ENCODE data around the gene CEACAM18.
"Not testable (repeated sequence)": the region's sequence is repeated elsewhere in the genome, so short reads cannot be mapped to it uniquely, and the experiment has no call there.

The CEACAM18 gene

DNA sequence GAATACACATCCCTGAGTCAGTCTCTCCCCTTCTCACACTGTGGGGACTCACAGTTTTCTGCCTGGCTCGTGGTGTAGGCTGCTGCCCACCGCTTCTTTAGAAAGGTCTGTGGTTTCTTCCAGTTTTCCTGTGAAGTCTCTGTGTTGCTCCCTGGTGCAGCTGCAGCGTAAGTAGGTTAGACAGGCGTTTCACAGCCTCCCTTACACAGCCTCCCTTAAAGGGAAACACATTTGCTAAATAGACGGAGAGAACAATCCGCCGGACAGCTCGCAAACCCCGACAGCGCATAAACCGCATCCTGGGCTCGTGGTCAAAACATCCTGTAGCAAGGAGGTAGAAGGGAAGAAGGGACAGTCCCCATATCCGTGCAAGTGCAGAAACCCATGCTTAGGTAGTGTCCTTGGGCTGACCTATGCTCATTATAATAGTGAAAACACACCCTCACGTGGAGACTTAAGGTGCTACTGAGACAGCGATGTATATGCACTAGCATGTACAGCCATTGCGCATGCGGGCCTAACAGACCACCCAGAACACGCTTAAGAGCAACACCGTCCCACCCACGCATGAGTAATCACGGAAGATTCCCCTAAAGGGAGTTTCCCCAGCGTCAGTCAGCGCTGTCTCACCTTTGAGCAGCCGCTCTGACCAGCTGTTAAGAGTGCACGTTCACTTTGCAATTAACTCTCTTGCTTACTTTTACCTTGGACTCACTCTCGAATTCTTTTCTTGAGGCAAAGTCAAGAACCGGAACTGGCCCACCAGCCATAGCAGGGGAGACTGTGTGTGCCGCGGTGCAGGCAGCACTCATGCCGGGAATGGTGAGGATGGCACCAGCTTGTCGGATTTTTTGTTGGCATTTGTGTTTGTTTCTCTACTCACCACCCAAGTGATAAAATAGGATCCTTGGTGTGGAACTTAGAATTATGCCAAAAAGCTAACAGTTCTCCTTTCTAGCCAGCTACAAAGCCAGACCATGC, 36.6 kb upstream of the CEACAM18 start:
- no peaks in the 10 kb centered on the region for H3K79me2 ChIP-seq (ENCODE audit: control insufficient read depth, insufficient read depth, low read length, poor library complexity)
- no peaks in the 10 kb centered on the region for H3K4me1 ChIP-seq (ENCODE audit: control insufficient read depth in 1 of 2, insufficient read depth in 2 of 2, low read length in 2 of 2)
- H4K12ac ChIP-seq (ENCODE audit: low read depth, low read length) = no peak overlapping the region
- no peak overlapping the region for H3K9ac ChIP-seq (ENCODE audit: low read length)
- no peak overlapping the region for H3K4ac ChIP-seq (ENCODE audit: low read depth, low read length)
- H3K14ac ChIP-seq (ENCODE audit: low read length) = no peak overlapping the region
- H2AK5ac ChIP-seq (ENCODE audit: low read length) = no peak overlapping the region
- H2AFZ ChIP-seq (ENCODE audit: insufficient read depth, low read length, poor library complexity) = no peak overlapping the region
- H3K27ac ChIP-seq (ENCODE audit: low read depth, low read length) = no peak overlapping the region
- H3K4me3 ChIP-seq (ENCODE audit: low read depth, low read length) = no peak overlapping the region
- no peak overlapping the region for H4K91ac ChIP-seq (ENCODE audit: low read depth, low read length)
- no peaks in the 10 kb centered on the region for H3K79me1 ChIP-seq (ENCODE audit: low read length)
- peak; percentile 24 to 45 for DNase-seq
- peaks cover under 1% of the 10 kb centered on the region for H3K9me3 ChIP-seq (ENCODE audit: insufficient read depth, low read depth, low read length)
- H2BK12ac ChIP-seq (ENCODE audit: low read length) = no peak overlapping the region
- no peaks in the 10 kb centered on the region for H3K36me3 ChIP-seq (ENCODE audit: control insufficient read depth in 1 of 2, insufficient read depth in 2 of 2, low read length in 2 of 2)
- WGBS (ENCODE audit: extremely low coverage, insufficient coverage, insufficient read length) = no CpG with 5 or more reads among the region's 31 CpGs
- no peak overlapping the region for H2BK120ac ChIP-seq (ENCODE audit: insufficient read depth, low read length, poor library complexity)
- no peak overlapping the region for H3K18ac ChIP-seq (ENCODE audit: low read length)
- no peaks in the 10 kb centered on the region for H3K27me3 ChIP-seq (ENCODE audit: insufficient read depth, low read length)
- H4K8ac ChIP-seq (ENCODE audit: low read depth, low read length) = no peak overlapping the region
- no peak overlapping the region for H3K4me2 ChIP-seq (ENCODE audit: low read length)
- no peak overlapping the region for H2BK5ac ChIP-seq (ENCODE audit: low read depth, low read length, poor library complexity)
- no peak overlapping the region for H3K23ac ChIP-seq (ENCODE audit: low read length)

DNA sequence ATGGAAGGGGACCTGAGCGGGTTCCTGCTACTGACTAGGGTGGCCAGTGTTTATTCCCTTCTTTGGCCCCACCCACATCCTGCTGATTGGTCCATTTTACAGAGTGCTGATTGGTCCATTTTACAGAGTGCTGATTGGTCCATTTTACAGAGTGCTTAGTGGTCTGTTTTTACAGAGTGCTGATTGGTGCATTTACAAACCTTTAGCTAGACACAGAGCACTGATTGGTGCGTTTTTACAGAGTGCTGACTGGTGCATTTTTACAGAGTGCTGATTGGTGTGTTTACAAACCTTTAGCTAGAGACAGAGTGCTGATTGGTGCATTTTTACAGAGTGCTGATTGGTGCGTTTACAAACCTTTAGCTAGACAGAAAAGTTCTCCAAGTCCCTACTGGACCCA, 30.8 kb upstream of the CEACAM18 start:
- H3K9me3 ChIP-seq (ENCODE audit: insufficient read depth, low read depth, low read length) = peaks cover 19% of the 10 kb centered on the region
- H2BK12ac ChIP-seq (ENCODE audit: low read length); H2BK120ac ChIP-seq (ENCODE audit: insufficient read depth, low read length, poor library complexity); H4K8ac ChIP-seq (ENCODE audit: low read depth, low read length); H3K4ac ChIP-seq (ENCODE audit: low read depth, low read length); H3K23ac ChIP-seq (ENCODE audit: low read length); H3K27me3 ChIP-seq (ENCODE audit: insufficient read depth, low read length); DNase-seq; H3K36me3 ChIP-seq (ENCODE audit: control insufficient read depth in 1 of 2, insufficient read depth in 2 of 2, low read length in 2 of 2); H2BK5ac ChIP-seq (ENCODE audit: low read depth, low read length, poor library complexity); H3K27ac ChIP-seq (ENCODE audit: low read depth, low read length); H2AFZ ChIP-seq (ENCODE audit: insufficient read depth, low read length, poor library complexity); H3K4me3 ChIP-seq (ENCODE audit: low read depth, low read length); H3K79me1 ChIP-seq (ENCODE audit: low read length); H2AK5ac ChIP-seq (ENCODE audit: low read length); H3K4me2 ChIP-seq (ENCODE audit: low read length); H3K4me1 ChIP-seq (ENCODE audit: control insufficient read depth in 1 of 2, insufficient read depth in 2 of 2, low read length in 2 of 2); H3K14ac ChIP-seq (ENCODE audit: low read length); H3K18ac ChIP-seq (ENCODE audit: low read length); H3K79me2 ChIP-seq (ENCODE audit: control insufficient read depth, insufficient read depth, low read length, poor library complexity); H4K91ac ChIP-seq (ENCODE audit: low read depth, low read length); H4K12ac ChIP-seq (ENCODE audit: low read depth, low read length); H3K9ac ChIP-seq (ENCODE audit: low read length): not testable (repeated sequence)
- WGBS (ENCODE audit: extremely low coverage, insufficient coverage, insufficient read length) = no CpG with 5 or more reads among the region's 3 CpGs

DNA sequence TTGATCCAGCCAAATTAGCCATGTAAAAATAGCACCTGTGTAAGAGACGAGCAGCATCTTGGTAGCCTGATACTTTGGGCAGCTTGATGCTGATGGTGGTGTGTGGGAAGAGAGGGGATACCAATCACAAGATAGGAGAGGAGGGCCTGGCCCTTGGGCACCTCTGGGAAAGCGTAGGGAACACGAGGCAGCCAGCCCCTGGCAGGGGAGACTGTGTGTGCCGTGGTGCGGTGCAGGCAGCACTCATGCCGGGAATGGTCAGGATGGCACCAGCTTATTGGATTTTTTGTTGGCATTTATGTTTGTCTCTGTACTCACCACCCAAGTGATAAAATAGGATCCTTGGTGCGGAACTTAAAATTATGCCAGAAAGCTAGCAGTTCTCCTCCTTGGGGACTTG, 30.3 kb upstream of the CEACAM18 start:
- no peak overlapping the region for H2BK12ac ChIP-seq (ENCODE audit: low read length)
- H3K36me3 ChIP-seq (ENCODE audit: control insufficient read depth in 1 of 2, insufficient read depth in 2 of 2, low read length in 2 of 2) = no peaks in the 10 kb centered on the region
- H3K23ac ChIP-seq (ENCODE audit: low read length) = no peak overlapping the region
- H3K18ac ChIP-seq (ENCODE audit: low read length) = no peak overlapping the region
- peaks cover 22% of the 10 kb centered on the region for H3K9me3 ChIP-seq (ENCODE audit: insufficient read depth, low read depth, low read length)
- H3K79me1 ChIP-seq (ENCODE audit: low read length) = no peaks in the 10 kb centered on the region
- H4K8ac ChIP-seq (ENCODE audit: low read depth, low read length) = no peak overlapping the region
- H3K79me2 ChIP-seq (ENCODE audit: control insufficient read depth, insufficient read depth, low read length, poor library complexity) = no peaks in the 10 kb centered on the region
- H3K4ac ChIP-seq (ENCODE audit: low read depth, low read length) = no peak overlapping the region
- no peak overlapping the region for H4K91ac ChIP-seq (ENCODE audit: low read depth, low read length)
- H3K4me1 ChIP-seq (ENCODE audit: control insufficient read depth in 1 of 2, insufficient read depth in 2 of 2, low read length in 2 of 2) = no peaks in the 10 kb centered on the region
- H3K14ac ChIP-seq (ENCODE audit: low read length) = no peak overlapping the region
- no peak overlapping the region for H3K4me2 ChIP-seq (ENCODE audit: low read length)
- WGBS (ENCODE audit: extremely low coverage, insufficient coverage, insufficient read length) = no CpG with 5 or more reads among the region's 7 CpGs
- H2BK120ac ChIP-seq (ENCODE audit: insufficient read depth, low read length, poor library complexity) = no peak overlapping the region
- no peak overlapping the region for H2BK5ac ChIP-seq (ENCODE audit: low read depth, low read length, poor library complexity)
- H3K27ac ChIP-seq (ENCODE audit: low read depth, low read length) = no peak overlapping the region
- no peaks in the 10 kb centered on the region for H3K27me3 ChIP-seq (ENCODE audit: insufficient read depth, low read length)
- no peak overlapping the region for H2AK5ac ChIP-seq (ENCODE audit: low read length)
- H4K12ac ChIP-seq (ENCODE audit: low read depth, low read length) = no peak overlapping the region
- H2AFZ ChIP-seq (ENCODE audit: insufficient read depth, low read length, poor library complexity) = no peak overlapping the region
- H3K9ac ChIP-seq (ENCODE audit: low read length) = no peak overlapping the region
- no peak for DNase-seq
- no peak overlapping the region for H3K4me3 ChIP-seq (ENCODE audit: low read depth, low read length)

DNA sequence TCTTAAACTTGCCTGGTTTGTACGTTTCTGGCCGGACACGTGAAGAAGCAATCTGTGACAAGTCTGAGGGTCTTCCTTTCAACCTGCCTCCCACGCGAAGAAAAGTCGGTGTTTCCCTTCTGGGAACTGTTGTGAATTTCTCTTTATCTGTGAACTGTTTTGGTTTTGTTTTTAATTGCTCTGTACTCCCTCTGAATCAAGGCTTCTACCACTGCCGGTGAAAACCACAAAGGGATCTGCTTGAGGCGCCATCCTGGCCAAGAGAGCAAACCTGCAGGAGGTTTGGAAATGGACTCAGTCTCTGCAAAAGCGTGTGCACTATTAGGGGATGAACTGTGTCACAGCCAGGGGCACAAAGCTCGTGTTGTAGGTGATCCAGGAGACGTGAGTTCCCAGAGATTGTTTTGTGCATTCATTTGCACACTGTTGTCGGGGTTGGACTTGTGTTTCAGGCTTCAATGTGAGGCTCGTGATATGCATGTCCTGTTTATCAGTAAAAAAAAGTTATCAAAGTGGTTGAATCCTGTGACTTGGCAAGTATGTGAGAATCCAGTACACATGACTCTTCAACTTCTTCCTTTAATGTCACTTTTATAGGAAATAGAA, 29.8 kb upstream of the CEACAM18 start:
- H3K79me1 ChIP-seq (ENCODE audit: low read length) = no peaks in the 10 kb centered on the region
- H2AFZ ChIP-seq (ENCODE audit: insufficient read depth, low read length, poor library complexity) = no peak overlapping the region
- H2BK5ac ChIP-seq (ENCODE audit: low read depth, low read length, poor library complexity) = no peak overlapping the region
- H3K9ac ChIP-seq (ENCODE audit: low read length) = no peak overlapping the region
- no peak overlapping the region for H3K4me3 ChIP-seq (ENCODE audit: low read depth, low read length)
- no peak overlapping the region for H3K18ac ChIP-seq (ENCODE audit: low read length)
- no peak overlapping the region for H3K14ac ChIP-seq (ENCODE audit: low read length)
- H2AK5ac ChIP-seq (ENCODE audit: low read length) = no peak overlapping the region
- H3K79me2 ChIP-seq (ENCODE audit: control insufficient read depth, insufficient read depth, low read length, poor library complexity) = no peaks in the 10 kb centered on the region
- no CpG with 5 or more reads among the region's 13 CpGs for WGBS (ENCODE audit: extremely low coverage, insufficient coverage, insufficient read length)
- peaks cover 23% of the 10 kb centered on the region for H3K9me3 ChIP-seq (ENCODE audit: insufficient read depth, low read depth, low read length)
- H2BK12ac ChIP-seq (ENCODE audit: low read length) = no peak overlapping the region
- no peak overlapping the region for H3K4ac ChIP-seq (ENCODE audit: low read depth, low read length)
- DNase-seq = no peak
- H4K91ac ChIP-seq (ENCODE audit: low read depth, low read length) = no peak overlapping the region
- H3K23ac ChIP-seq (ENCODE audit: low read length) = no peak overlapping the region
- no peaks in the 10 kb centered on the region for H3K4me1 ChIP-seq (ENCODE audit: control insufficient read depth in 1 of 2, insufficient read depth in 2 of 2, low read length in 2 of 2)
- no peak overlapping the region for H3K27ac ChIP-seq (ENCODE audit: low read depth, low read length)
- no peaks in the 10 kb centered on the region for H3K36me3 ChIP-seq (ENCODE audit: control insufficient read depth in 1 of 2, insufficient read depth in 2 of 2, low read length in 2 of 2)
- H3K27me3 ChIP-seq (ENCODE audit: insufficient read depth, low read length) = no peaks in the 10 kb centered on the region
- no peak overlapping the region for H3K4me2 ChIP-seq (ENCODE audit: low read length)
- H4K8ac ChIP-seq (ENCODE audit: low read depth, low read length) = no peak overlapping the region
- H2BK120ac ChIP-seq (ENCODE audit: insufficient read depth, low read length, poor library complexity) = no peak overlapping the region
- no peak overlapping the region for H4K12ac ChIP-seq (ENCODE audit: low read depth, low read length)
